PC-3 (cell line): ENCODE data around the gene OR2A2.

Experiments
- EZH2 ChIP-seq: fragments of 300-600 bp; sonication (generic); IDR thresholded peaks from one replicate; pipeline ENCODE4 v1.6.1; 2017; ENCODE audit warnings: antibody characterized with exemption, mild to moderate bottlenecking, low read length; ENCODE audit not compliant: unreplicated experiment
- EZH2phosphoT487 ChIP-seq: fragments of 300-600 bp; sonication (generic); IDR thresholded peaks from 2 replicates; pipeline ENCODE4 v1.6.1; 2018; ENCODE audit warnings: mild to moderate bottlenecking, antibody characterized with exemption, low read length, borderline replicate concordance
- TF ChIP-seq, protein P1 (sequence below): fragments of 300-600 bp; sonication (generic); conservative IDR thresholded peaks from 2 replicates; pipeline ENCODE4 v1.5.1; 2017; ENCODE audit warnings: antibody characterized with exemption, low read depth, mild to moderate bottlenecking, low read length

DNA sequence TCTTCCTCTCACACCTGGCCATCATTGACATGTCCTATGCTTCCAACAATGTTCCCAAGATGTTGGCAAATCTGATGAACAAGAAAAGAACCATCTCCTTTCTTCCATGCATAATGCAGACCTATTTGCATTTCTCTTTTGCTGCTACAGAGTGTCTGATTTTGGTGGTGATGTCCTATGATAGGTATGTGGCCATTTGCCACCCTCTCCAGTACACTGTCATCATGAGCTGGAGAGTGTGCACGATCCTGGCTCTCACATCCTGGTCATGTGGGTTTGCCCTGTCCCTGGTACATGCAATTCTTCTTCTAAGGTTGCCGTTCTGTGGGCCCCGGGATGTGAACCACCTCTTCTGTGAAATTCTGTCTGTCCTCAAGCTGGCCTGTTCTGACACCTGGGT, 32.8 kb downstream of the OR2A2 start:
- TF ChIP-seq, protein P1, sequence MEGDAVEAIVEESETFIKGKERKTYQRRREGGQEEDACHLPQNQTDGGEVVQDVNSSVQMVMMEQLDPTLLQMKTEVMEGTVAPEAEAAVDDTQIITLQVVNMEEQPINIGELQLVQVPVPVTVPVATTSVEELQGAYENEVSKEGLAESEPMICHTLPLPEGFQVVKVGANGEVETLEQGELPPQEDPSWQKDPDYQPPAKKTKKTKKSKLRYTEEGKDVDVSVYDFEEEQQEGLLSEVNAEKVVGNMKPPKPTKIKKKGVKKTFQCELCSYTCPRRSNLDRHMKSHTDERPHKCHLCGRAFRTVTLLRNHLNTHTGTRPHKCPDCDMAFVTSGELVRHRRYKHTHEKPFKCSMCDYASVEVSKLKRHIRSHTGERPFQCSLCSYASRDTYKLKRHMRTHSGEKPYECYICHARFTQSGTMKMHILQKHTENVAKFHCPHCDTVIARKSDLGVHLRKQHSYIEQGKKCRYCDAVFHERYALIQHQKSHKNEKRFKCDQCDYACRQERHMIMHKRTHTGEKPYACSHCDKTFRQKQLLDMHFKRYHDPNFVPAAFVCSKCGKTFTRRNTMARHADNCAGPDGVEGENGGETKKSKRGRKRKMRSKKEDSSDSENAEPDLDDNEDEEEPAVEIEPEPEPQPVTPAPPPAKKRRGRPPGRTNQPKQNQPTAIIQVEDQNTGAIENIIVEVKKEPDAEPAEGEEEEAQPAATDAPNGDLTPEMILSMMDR: no peak
- TF ChIP-seq EZH2: no peak
- no peak for TF ChIP-seq EZH2phosphoT487
